ENCODE data around the gene NRXN3. TPM values are rescaled to one million over a fixed set of nuclear protein-coding genes. Genes with fewer than 3 reads are reported as not detected.

Gene NRXN3
- total and polyA plus RNA-seq, 2 of the 13 experiments (the other 11 are each of a cell fraction or from before 2014, with no cell fraction given) = 0.03 TPM; not detected in 1

- Histone ChIP-seq H4K20me1 (ENCODE audit: insufficient read depth, low read length) (no peaks in the 10 kb centered on the region), H3K9me3 (ENCODE audit: low read length) (no peaks in the 10 kb centered on the region), H3K4me2 (ENCODE audit: low read depth, low read length) (no peak overlapping the region), H3K27me3 (ENCODE audit: control insufficient read depth in 1 of 2, insufficient read depth in 2 of 2, low read length in 2 of 2) (no peaks in the 10 kb centered on the region), H3K4me1 (ENCODE audit: insufficient read depth, low read length) (no peaks in the 10 kb centered on the region), H3K9ac (ENCODE audit: insufficient read depth, low read depth, low read length) (no peak overlapping the region), H3K79me2 (ENCODE audit: insufficient read depth, low read length) (no peaks in the 10 kb centered on the region), H3K4me3 (replicated peaks in 1 of 3; ENCODE audit: insufficient read depth in 1 of 3, low read depth in 2 of 3, low read length in 3 of 3) (no peak overlapping the region), H3K27ac (ENCODE audit: extremely low read length, insufficient read depth, low read length) (no peak overlapping the region), H3K36me3 (replicated peaks in 1 of 2; ENCODE audit: control insufficient read depth in 1 of 2, insufficient read depth in 2 of 2, low read length in 2 of 2) (no peaks in the 10 kb centered on the region), H2AFZ (ENCODE audit: low read length) (no peak overlapping the region)
- ATAC-seq = no peak
- TF ChIP-seq ZNF558 (CRISPR knock-in tag; IDR thresholded peaks at IDR 0.05; ENCODE audit: borderline replicate concordance) = no peak
- TF ChIP-seq KDM5A (IDR thresholded peaks at IDR 0.05; ENCODE audit: borderline replicate concordance, low read length) = no peak
- TF ChIP-seq RNF2 (conservative IDR thresholded peaks at IDR 0.05; ENCODE audit: low read depth) = no peak
- TF ChIP-seq ZFX (CRISPR knock-in tag; IDR thresholded peaks at IDR 0.05; ENCODE audit: low read depth) = no peak
- CTCF ChIA-PET (ENCODE audit: low intra/inter-chr PET ratio, low total read pairs) = no interaction called here
- intact Hi-C loops (cut with micrococcal nuclease; ENCODE audit: unreplicated experiment) = no loop called here
- no peak for FAIRE-seq
- in situ Hi-C loops (cut with HindIII; ENCODE audit: extremely low pct_ligation_motif_present, low pct_unique_long_range_greater_than_20kb) = no loop called here
- 0% methylated on average over 6 of the region's 6 CpGs for WGBS (ENCODE audit: low lambda C conversion rate)
- POLR2A ChIA-PET = no interaction called here
- BruUV-seq (replicated peaks) = no TSS peak
- no peak for DNase-seq (ENCODE audit: low spot score)
These were observed 583.9 kb downstream of the NRXN3 start for GRCh38 chr14:78754059-78754458.

DNA sequence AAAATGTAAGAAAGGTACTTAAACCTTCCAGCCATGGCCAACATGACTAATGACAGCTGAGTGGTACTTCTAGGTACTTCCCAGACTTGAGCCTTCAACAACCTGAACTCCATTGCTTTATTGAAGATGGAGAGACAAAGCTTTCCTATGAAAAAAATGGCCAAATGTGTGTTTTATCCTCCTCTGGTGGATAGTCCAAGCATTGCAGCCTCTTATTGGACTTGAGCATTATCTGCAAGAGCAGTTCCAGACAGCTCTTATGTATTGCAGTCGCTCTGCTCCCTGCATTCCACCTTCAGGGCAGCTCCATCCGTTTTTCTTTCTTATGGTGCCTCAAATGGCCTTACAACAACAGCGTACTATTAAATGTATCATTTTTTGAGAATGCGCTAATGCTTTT lies 588.2 kb downstream of the NRXN3 start:
- no TSS peak for BruUV-seq (replicated peaks)
- TF ChIP-seq ATAD3A (CRISPR knock-in tag; IDR thresholded peaks at IDR 0.05) (no peak), ZNF292 (CRISPR knock-in tag; IDR thresholded peaks at IDR 0.05; ENCODE audit: borderline replicate concordance, low read depth) (no peak), ZNF768 (CRISPR knock-in tag; IDR thresholded peaks at IDR 0.05) (no peak), STAG1 (CRISPR knock-in tag; IDR thresholded peaks at IDR 0.05) (peak; percentile 7; the same call in 1 of the 2 replicates), HOXA7 (CRISPR knock-in tag; IDR thresholded peaks at IDR 0.05) (no peak)
- TF ChIP-seq, protein P1, sequence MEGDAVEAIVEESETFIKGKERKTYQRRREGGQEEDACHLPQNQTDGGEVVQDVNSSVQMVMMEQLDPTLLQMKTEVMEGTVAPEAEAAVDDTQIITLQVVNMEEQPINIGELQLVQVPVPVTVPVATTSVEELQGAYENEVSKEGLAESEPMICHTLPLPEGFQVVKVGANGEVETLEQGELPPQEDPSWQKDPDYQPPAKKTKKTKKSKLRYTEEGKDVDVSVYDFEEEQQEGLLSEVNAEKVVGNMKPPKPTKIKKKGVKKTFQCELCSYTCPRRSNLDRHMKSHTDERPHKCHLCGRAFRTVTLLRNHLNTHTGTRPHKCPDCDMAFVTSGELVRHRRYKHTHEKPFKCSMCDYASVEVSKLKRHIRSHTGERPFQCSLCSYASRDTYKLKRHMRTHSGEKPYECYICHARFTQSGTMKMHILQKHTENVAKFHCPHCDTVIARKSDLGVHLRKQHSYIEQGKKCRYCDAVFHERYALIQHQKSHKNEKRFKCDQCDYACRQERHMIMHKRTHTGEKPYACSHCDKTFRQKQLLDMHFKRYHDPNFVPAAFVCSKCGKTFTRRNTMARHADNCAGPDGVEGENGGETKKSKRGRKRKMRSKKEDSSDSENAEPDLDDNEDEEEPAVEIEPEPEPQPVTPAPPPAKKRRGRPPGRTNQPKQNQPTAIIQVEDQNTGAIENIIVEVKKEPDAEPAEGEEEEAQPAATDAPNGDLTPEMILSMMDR (CRISPR knock-in tag; IDR thresholded peaks at IDR 0.05) = peak; percentile 31
- WGBS (ENCODE audit: low lambda C conversion rate) = 48% methylated on average over 4 of the region's 4 CpGs
- POLR2A ChIA-PET = no interaction called here
- H3K9ac ChIP-seq (ENCODE audit: insufficient read depth, low read depth, low read length) = no peak overlapping the region
- in situ Hi-C loops (cut with HindIII; ENCODE audit: extremely low pct_ligation_motif_present, low pct_unique_long_range_greater_than_20kb) (no loop called here), intact Hi-C loops (cut with micrococcal nuclease; ENCODE audit: unreplicated experiment) (no loop called here)
- H3K4me2 ChIP-seq (ENCODE audit: low read depth, low read length) = no peak overlapping the region
- ATAC-seq (peak; percentile 75), FAIRE-seq (peak; percentile 52), DNase-seq (ENCODE audit: low spot score) (peak; percentile 30)
- no peaks in the 10 kb centered on the region for H4K20me1 ChIP-seq (ENCODE audit: insufficient read depth, low read length)
- no peaks in the 10 kb centered on the region for H3K27me3 ChIP-seq (ENCODE audit: control insufficient read depth in 1 of 2, insufficient read depth in 2 of 2, low read length in 2 of 2)
- no peak overlapping the region for H3K27ac ChIP-seq (ENCODE audit: extremely low read length, insufficient read depth, low read length)
- H2AFZ ChIP-seq (ENCODE audit: low read length) = no peak overlapping the region
- no peak overlapping the region for H3K4me3 ChIP-seq (replicated peaks in 1 of 3; ENCODE audit: insufficient read depth in 1 of 3, low read depth in 2 of 3, low read length in 3 of 3)
- CTCF ChIA-PET (ENCODE audit: low intra/inter-chr PET ratio, low total read pairs) = no interaction called here
- no peaks in the 10 kb centered on the region for H3K9me3 ChIP-seq (ENCODE audit: low read length)
- H3K36me3 ChIP-seq (replicated peaks in 1 of 2; ENCODE audit: control insufficient read depth in 1 of 2, insufficient read depth in 2 of 2, low read length in 2 of 2) = no peaks in the 10 kb centered on the region
- H3K79me2 ChIP-seq (ENCODE audit: insufficient read depth, low read length) = no peaks in the 10 kb centered on the region
- no peaks in the 10 kb centered on the region for H3K4me1 ChIP-seq (ENCODE audit: insufficient read depth, low read length)

Measured in HepG2 (cell line).